SU-DHL-6 (cell line): ENCODE measurements around the gene PHACTR1.

Source experiments
- H2AFZ ChIP-seq: fragments of 200-600 bp; sonication (generic); 2 replicates; pipeline ENCODE4 v1.6.1; 2014; ENCODE audit warnings: low read depth, mild to moderate bottlenecking, moderate library complexity, mixed read lengths, antibody characterized with exemption, low read length; ENCODE audit not compliant: severe bottlenecking
- H3F3A ChIP-seq: fragments of 200-600 bp; shearing (Covaris generic); 2 replicates; pipeline ENCODE4 v1.6.0; 2016; ENCODE audit warnings: antibody characterized with exemption, mild to moderate bottlenecking; ENCODE audit not compliant: insufficient read depth
- H3K27ac ChIP-seq: fragments of 200-600 bp; sonication (generic); 2 replicates; pipeline ENCODE4 v1.5.1; 2016; ENCODE audit warnings: low read depth, mild to moderate bottlenecking, low read length, moderate library complexity, mixed read lengths
- H3K27me3 ChIP-seq: fragments of 200-600 bp; sonication (generic), shearing (Covaris generic); 2 replicates; pipeline ENCODE4 v1.6.0; 2014; ENCODE audit warnings: mild to moderate bottlenecking, low read length
- H3K36me3 ChIP-seq: fragments of 200-600 bp; sonication (generic); 2 replicates; pipeline ENCODE4 v1.6.1; 2014; ENCODE audit warnings: mild to moderate bottlenecking, low read length, mixed read lengths
- H3K4me2 ChIP-seq: fragments of 300-600, 200-600 bp; shearing (Covaris generic), sonication (generic); 2 replicates; pipeline ENCODE4 v1.6.0; 2014; ENCODE audit warnings: low read length, low read depth, mild to moderate bottlenecking; ENCODE audit not compliant: poor library complexity, severe bottlenecking
- H3K4me3 ChIP-seq: fragments of 200-600 bp; sonication (generic); 2 replicates; pipeline ENCODE4 v1.5.1; 2014; ENCODE audit warnings: antibody characterized with exemption, low read length, mild to moderate bottlenecking, mixed read lengths; ENCODE audit not compliant: insufficient read depth, poor library complexity, severe bottlenecking
- H3K79me2 ChIP-seq: fragments of 200-600 bp; sonication (generic); 2 replicates; pipeline ENCODE4 v1.6.1; 2014; ENCODE audit warnings: mild to moderate bottlenecking, low read length, moderate library complexity; ENCODE audit not compliant: insufficient read depth
- H3K9ac ChIP-seq: fragments of 200-600 bp; sonication (generic); 2 replicates; pipeline ENCODE4 v1.7.0; 2014; ENCODE audit warnings: mild to moderate bottlenecking, low read length
- H3K9me2 ChIP-seq: fragments of 200-600 bp; sonication (generic); replicated peaks from 2 replicates; pipeline ENCODE4 v1.6.1; 2014; ENCODE audit warnings: low read length; ENCODE audit not compliant: insufficient read depth
- H3K9me3 ChIP-seq: fragments of 200-600 bp; sonication (generic); 2 replicates; pipeline ENCODE4 v1.6.1; 2014; ENCODE audit warnings: low read length, mixed read lengths; ENCODE audit not compliant: insufficient read depth
- H4K20me1 ChIP-seq: fragments of 200-600 bp; sonication (generic); 2 replicates; pipeline ENCODE4 v1.6.1; 2014; ENCODE audit warnings: low read depth, mild to moderate bottlenecking, antibody characterized with exemption, low read length, moderate library complexity, mixed read lengths
- EZH2phosphoT487 ChIP-seq: fragments of 200-600 bp; sonication (generic), shearing (Covaris generic); conservative IDR thresholded peaks from 2 replicates; pipeline ENCODE4 v1.6.1; 2018; ENCODE audit warnings: mild to moderate bottlenecking, antibody characterized with exemption, low read length, moderate library complexity, mixed read lengths
- TF ChIP-seq, protein P1 (sequence below): fragments of 200-600 bp; sonication (generic); IDR thresholded peaks from one replicate; pipeline ENCODE4 v1.5.1; 2017; ENCODE audit warnings: antibody characterized with exemption, mild to moderate bottlenecking, low read length, moderate library complexity; ENCODE audit not compliant: insufficient read depth, poor library complexity, severe bottlenecking

The PHACTR1 gene

DNA sequence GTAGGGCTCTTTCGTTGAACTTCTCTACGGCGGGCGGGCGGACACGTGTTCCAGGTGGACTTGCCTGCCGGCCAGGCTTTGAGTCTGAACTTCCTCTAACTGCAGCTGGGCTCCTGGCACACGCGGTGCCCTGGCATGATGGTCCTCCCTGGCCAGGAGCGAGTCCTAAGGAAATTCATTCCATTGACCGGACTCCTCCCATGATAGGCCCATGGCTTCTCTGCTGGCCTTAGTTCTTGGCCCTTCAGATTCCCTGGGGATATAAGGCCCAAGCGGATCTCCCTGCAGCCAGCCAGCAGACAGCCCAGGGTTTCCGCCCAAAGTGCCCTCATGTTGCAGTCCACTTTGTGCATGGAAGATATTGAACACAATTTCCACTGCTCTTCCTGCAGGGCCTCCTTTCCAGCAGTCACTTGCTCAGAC is 572.4 kb downstream of the PHACTR1 start:
- H2AFZ ChIP-seq, result no peak overlapping the region

DNA sequence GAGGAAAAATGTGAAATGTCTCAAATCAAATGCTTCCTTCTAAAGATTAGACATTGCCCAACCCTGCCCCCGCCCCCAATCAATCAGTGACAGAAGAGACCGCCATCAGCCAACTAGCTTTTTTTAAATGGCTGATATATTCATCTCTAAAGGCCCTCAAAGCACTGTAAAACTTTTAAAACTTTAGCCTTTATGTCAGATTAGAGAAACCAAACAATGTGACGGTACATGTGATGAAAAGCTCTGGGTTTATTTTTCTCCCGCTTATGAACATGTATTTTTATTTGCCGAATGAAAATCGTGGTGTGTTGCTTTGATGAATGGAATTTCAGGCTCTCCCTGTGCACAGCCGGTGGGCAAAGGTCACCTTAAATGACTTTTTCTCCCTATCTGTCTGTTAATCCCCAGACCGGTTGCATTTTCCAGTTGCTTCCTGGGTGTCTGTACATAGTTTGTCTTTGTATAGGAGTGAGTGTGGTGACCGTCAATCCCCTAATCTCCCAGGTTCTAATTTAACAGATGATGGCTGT is 573.3 kb downstream of the PHACTR1 start:
- no peak overlapping the region for H3K4me2 ChIP-seq
- TF ChIP-seq, protein P1, sequence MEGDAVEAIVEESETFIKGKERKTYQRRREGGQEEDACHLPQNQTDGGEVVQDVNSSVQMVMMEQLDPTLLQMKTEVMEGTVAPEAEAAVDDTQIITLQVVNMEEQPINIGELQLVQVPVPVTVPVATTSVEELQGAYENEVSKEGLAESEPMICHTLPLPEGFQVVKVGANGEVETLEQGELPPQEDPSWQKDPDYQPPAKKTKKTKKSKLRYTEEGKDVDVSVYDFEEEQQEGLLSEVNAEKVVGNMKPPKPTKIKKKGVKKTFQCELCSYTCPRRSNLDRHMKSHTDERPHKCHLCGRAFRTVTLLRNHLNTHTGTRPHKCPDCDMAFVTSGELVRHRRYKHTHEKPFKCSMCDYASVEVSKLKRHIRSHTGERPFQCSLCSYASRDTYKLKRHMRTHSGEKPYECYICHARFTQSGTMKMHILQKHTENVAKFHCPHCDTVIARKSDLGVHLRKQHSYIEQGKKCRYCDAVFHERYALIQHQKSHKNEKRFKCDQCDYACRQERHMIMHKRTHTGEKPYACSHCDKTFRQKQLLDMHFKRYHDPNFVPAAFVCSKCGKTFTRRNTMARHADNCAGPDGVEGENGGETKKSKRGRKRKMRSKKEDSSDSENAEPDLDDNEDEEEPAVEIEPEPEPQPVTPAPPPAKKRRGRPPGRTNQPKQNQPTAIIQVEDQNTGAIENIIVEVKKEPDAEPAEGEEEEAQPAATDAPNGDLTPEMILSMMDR, result no peak
- no peak for TF ChIP-seq EZH2phosphoT487

More for the DNA sequence above, 572.4 kb downstream of the PHACTR1 start:
- H4K20me1 ChIP-seq, result no peaks in the 10 kb centered on the region
- H3F3A ChIP-seq, result no peaks in the 10 kb centered on the region
- no peaks in the 10 kb centered on the region for H3K27me3 ChIP-seq
- no peaks in the 10 kb centered on the region for H3K9me3 ChIP-seq
- no peaks in the 10 kb centered on the region for H3K79me2 ChIP-seq
- no peak overlapping the region for H3K4me3 ChIP-seq
- H3K27ac ChIP-seq, result no peak overlapping the region
- TF ChIP-seq, protein P1, result no peak
- TF ChIP-seq EZH2phosphoT487, result no peak
- H3K9me2 ChIP-seq, result no peaks in the 10 kb centered on the region
- no peak overlapping the region for H3K9ac ChIP-seq
- no peak overlapping the region for H3K4me2 ChIP-seq
- peaks cover 11% of the 10 kb centered on the region; the same call in 1 of the 2 replicates for H3K36me3 ChIP-seq

DNA sequence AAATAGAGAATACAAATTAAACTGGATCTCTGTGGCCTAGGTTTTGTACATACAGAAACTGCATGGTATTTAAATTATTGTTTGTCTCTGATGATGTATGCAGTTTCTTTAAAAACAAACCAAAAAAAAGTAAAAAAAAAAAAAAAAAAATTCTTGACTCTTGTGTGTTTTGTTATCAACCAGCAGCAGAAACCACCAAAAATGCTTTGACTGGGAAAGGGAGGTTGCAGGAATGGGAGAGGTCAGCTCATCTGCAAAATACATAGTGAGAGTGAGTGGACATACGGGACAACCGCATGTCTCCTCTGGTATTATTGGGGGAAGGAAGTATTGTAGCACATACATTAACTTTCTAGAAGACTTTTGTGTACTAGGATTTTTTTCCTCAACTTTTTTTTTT is 573.8 kb downstream of the PHACTR1 start:
- no peaks in the 10 kb centered on the region for H3K27me3 ChIP-seq
- no peaks in the 10 kb centered on the region for H3K9me2 ChIP-seq
- no peaks in the 10 kb centered on the region for H4K20me1 ChIP-seq
- H3K9ac ChIP-seq, result no peak overlapping the region
- H3K36me3 ChIP-seq, result peaks cover 11% of the 10 kb centered on the region; the same call in 1 of the 2 replicates
- H3K9me3 ChIP-seq, result no peaks in the 10 kb centered on the region
- H3K79me2 ChIP-seq, result no peaks in the 10 kb centered on the region
- H3K4me3 ChIP-seq, result no peak overlapping the region
- H3K27ac ChIP-seq, result no peak overlapping the region
- TF ChIP-seq, protein P1, result no peak
- no peak for TF ChIP-seq EZH2phosphoT487
- H3K4me2 ChIP-seq, result no peak overlapping the region
- H2AFZ ChIP-seq, result no peak overlapping the region
- H3F3A ChIP-seq, result no peaks in the 10 kb centered on the region

More for the DNA sequence above, 573.3 kb downstream of the PHACTR1 start:
- H3K9me2 ChIP-seq, result no peaks in the 10 kb centered on the region
- no peaks in the 10 kb centered on the region for H3K27me3 ChIP-seq
- no peak overlapping the region for H3K4me3 ChIP-seq
- H3K79me2 ChIP-seq, result no peaks in the 10 kb centered on the region
- no peaks in the 10 kb centered on the region for H3K9me3 ChIP-seq
- H2AFZ ChIP-seq, result no peak overlapping the region
- H3K9ac ChIP-seq, result no peak overlapping the region
- peaks cover 11% of the 10 kb centered on the region; the same call in 1 of the 2 replicates for H3K36me3 ChIP-seq
- no peaks in the 10 kb centered on the region for H4K20me1 ChIP-seq
- H3F3A ChIP-seq, result no peaks in the 10 kb centered on the region
- H3K27ac ChIP-seq, result no peak overlapping the region
